Keratinocyte (primary cell): ENCODE results near the gene JAG2.

Source experiments
- EZH2 ChIP-seq: IDR thresholded peaks from one replicate; pipeline ENCODE4 v1.6.1; 2012; ENCODE audit warnings: inconsistent platforms, mild to moderate bottlenecking, low read length, moderate library complexity
- TF ChIP-seq, protein P1 (sequence below), 3 experiments: IDR thresholded peaks in 1 of 3; conservative IDR thresholded peaks in 1 of 3; optimal IDR thresholded peaks in 1 of 3; 2 replicates in 2 of 3; 3 replicates in 1 of 3; pipeline versions ENCODE3 to v1.5.1; 2011; ENCODE audit warnings: low read length in 3 of 3, mild to moderate bottlenecking in 3 of 3, moderate library complexity in 2 of 3, control low read depth in 1 of 3, inconsistent platforms in 1 of 3; ENCODE audit not compliant: insufficient read depth in 2 of 3; ENCODE audit errors: extremely low read depth in 1 of 3

DNA sequence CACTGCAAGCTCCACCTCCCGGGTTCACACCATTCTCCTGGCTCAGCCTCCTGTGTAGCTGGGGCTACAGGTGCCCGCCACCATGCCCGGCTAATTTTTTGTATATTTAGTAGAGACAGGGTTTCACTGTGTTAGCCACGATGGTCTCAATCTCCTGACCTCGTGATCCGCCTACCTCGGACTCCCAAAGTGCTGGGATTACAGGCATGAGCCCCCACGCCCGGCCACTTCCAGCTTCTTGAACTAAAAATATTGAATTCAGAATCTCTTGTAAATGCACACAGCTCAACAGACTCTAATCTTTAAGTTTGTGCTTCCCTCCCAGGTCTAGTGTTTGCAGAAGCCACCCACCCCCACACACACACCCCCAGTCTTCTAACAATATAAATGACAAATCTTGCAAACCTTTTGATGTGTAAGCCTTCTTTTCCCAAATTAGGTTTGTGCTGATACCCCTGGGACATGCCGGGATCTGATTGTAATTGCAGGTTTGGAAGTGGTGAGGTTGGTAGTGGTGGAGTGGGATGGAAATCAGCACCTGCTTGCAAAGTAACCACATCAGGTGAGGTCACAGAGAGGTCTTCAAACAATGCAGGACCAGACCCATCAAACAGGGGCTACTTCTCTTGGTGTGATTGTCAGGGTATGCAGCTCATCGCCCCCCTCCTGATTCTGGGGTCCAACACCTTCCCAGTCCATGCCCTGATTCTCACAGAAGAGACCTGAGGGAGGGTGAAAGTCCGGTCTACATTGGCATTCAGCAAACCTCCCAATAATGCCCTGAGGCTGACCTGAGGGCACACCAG is 51.9 kb downstream of the JAG2 start:
- TF ChIP-seq, protein P1, sequence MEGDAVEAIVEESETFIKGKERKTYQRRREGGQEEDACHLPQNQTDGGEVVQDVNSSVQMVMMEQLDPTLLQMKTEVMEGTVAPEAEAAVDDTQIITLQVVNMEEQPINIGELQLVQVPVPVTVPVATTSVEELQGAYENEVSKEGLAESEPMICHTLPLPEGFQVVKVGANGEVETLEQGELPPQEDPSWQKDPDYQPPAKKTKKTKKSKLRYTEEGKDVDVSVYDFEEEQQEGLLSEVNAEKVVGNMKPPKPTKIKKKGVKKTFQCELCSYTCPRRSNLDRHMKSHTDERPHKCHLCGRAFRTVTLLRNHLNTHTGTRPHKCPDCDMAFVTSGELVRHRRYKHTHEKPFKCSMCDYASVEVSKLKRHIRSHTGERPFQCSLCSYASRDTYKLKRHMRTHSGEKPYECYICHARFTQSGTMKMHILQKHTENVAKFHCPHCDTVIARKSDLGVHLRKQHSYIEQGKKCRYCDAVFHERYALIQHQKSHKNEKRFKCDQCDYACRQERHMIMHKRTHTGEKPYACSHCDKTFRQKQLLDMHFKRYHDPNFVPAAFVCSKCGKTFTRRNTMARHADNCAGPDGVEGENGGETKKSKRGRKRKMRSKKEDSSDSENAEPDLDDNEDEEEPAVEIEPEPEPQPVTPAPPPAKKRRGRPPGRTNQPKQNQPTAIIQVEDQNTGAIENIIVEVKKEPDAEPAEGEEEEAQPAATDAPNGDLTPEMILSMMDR (optimal IDR thresholded peaks at IDR 0.05 in 1 of 3, IDR thresholded peaks at IDR 0.05 in 1 of 3, conservative IDR thresholded peaks at IDR 0.05 in 1 of 3; ENCODE audit: extremely low read depth in 1 of 3, insufficient read depth in 2 of 3, low read length in 3 of 3), result no peak
- TF ChIP-seq EZH2, result no peak
